Uterus (tissue), 2 donors: Measurements from ENCODE around the gene ISX.

Experiments
- CTCF ChIP-seq, 4 experiments: fragments of 200-600 bp in 2 of 4; fragments of 450-650 bp in 2 of 4; sonication (generic) in 2 of 4; IDR thresholded peaks; one replicate each; pipeline ENCODE4 v1.5.1; 2016 to 2019; ENCODE audit warnings: antibody characterized with exemption in 4 of 4, mild to moderate bottlenecking in 2 of 4, moderate library complexity in 1 of 4
- POLR2A ChIP-seq, 2 donors: fragments of 450-650 bp; IDR thresholded peaks; one replicate each; pipeline ENCODE4 v1.6.1; 2016; ENCODE audit warnings: antibody characterized with exemption in 2 of 2, mild to moderate bottlenecking in 1 of 2, moderate library complexity in 1 of 2

- no peak for TF ChIP-seq CTCF (IDR thresholded peaks at IDR 0.05)
- TF ChIP-seq POLR2A (IDR thresholded peaks at IDR 0.05): no peak
Measured at GRCh38 chr22:35033635-35034296, 32.2 kb upstream of the ISX start.
